NOMO-1 treated with dmso at 0.1 percent for 144 hours (cell line): Measurements from ENCODE around the gene CSF2.

Experiments
- DNase-seq: peaks from one replicate; lab custom pipeline; 2025; ENCODE audit not compliant: unreplicated experiment; lab: John Stamatoyannopoulos, UW

The CSF2 gene

GRCh38 chr5:132054697-132055440, 18.7 kb upstream of the CSF2 start:
- no peak for DNase-seq

GRCh38 chr5:132055441-132055807, 18.2 kb upstream of the CSF2 start:
- no peak for DNase-seq

- no peak for DNase-seq
These were observed 17.6 kb upstream of the CSF2 start for GRCh38 chr5:132055808-132056609.

GRCh38 chr5:132056610-132057497, 16.7 kb upstream of the CSF2 start:
- DNase-seq = no peak

GRCh38 chr5:132057498-132058255, 15.9 kb upstream of the CSF2 start:
- DNase-seq = no peak

- no peak for DNase-seq
These were observed 14.9 kb upstream of the CSF2 start for GRCh38 chr5:132058646-132059042.

GRCh38 chr5:132059043-132059695, 14.4 kb upstream of the CSF2 start:
- no peak for DNase-seq

- DNase-seq = no peak
These were observed 13.7 kb upstream of the CSF2 start for GRCh38 chr5:132059696-132060500.

GRCh38 chr5:132060501-132061161, 13.0 kb upstream of the CSF2 start, which contains the start of gene IL3:
TSS of gene IL3 (plus strand) at chr5:132060655. CDS start at chr5:132060707, 52 bp downstream.
- DNase-seq = no peak

- DNase-seq = peak; percentile 22
These were observed 10.3 kb upstream of the CSF2 start for GRCh38 chr5:132063090-132063911.

- DNase-seq = no peak
These were observed 9.4 kb upstream of the CSF2 start for GRCh38 chr5:132064140-132064539.

GRCh38 chr5:132064738-132065331, 8.8 kb upstream of the CSF2 start:
- peak; percentile 65 for DNase-seq

- DNase-seq = peak; percentile 41
These were observed 8.1 kb upstream of the CSF2 start for GRCh38 chr5:132065351-132065937.

- DNase-seq = no peak
These were observed 7.5 kb upstream of the CSF2 start for GRCh38 chr5:132065951-132066701.

GRCh38 chr5:132066871-132067270, 6.7 kb upstream of the CSF2 start:
- no peak for DNase-seq

- DNase-seq = no peak
These were observed 6.1 kb upstream of the CSF2 start for GRCh38 chr5:132067451-132067850.
